ENCODE measurements around the gene AATK. TPM values are rescaled to one million over a fixed set of nuclear protein-coding genes. Genes with fewer than 3 reads are reported as not detected.

The AATK gene
- total and polyA plus RNA-seq, 9 of the 15 experiments (the other 6 are each of a cell fraction or from before 2014, with no cell fraction given): 0.11 to 0.55 (median 0.38) TPM; not detected in 5

GRCh38 chr17:81095383-81095762 is 70.6 kb downstream of the AATK start (continued):
- TF ChIP-seq RREB1 (CRISPR knock-in tag; IDR thresholded peaks at IDR 0.05) (0 out of 2 replicates have a peak, but pooled peaks have one; percentile 43), ZNF224 (CRISPR knock-in tag; IDR thresholded peaks at IDR 0.05) (no peak), HDGF (IDR thresholded peaks at IDR 0.05) (0 out of 2 replicates have a peak, but pooled peaks have one; percentile 69), NBN (IDR thresholded peaks at IDR 0.05; ENCODE audit: low read depth) (no peak), ZNF707 (CRISPR knock-in tag; conservative IDR thresholded peaks at IDR 0.05) (no peak), ZNF644 (tag; IDR thresholded peaks at IDR 0.05; ENCODE audit: low read depth) (no peak), SMAD2 (IDR thresholded peaks at IDR 0.05; ENCODE audit: low read depth, low read length) (no peak), NUFIP1 (IDR thresholded peaks at IDR 0.05; ENCODE audit: partially characterized antibody) (no peak), PHF20 (IDR thresholded peaks at IDR 0.05; ENCODE audit: partially characterized antibody) (no peak), BRF2 (IDR thresholded peaks at IDR 0.05; ENCODE audit: borderline replicate concordance, insufficient read depth, insufficient read length) (no peak), RFX5 (IDR thresholded peaks at IDR 0.05; ENCODE audit: low read depth, low read length) (no peak), RBBP5 (IDR thresholded peaks at IDR 0.05; ENCODE audit: borderline replicate concordance, insufficient read depth, low read length, poor library complexity, severe bottlenecking) (no peak), NFATC3 (IDR thresholded peaks at IDR 0.05) (no peak), USF1 (CRISPR knock-in tag; IDR thresholded peaks at IDR 0.05) (no peak), HINFP (tag; conservative IDR thresholded peaks at IDR 0.05; ENCODE audit: low read depth) (no peak), U2AF1 (optimal IDR thresholded peaks at IDR 0.05; ENCODE audit: low read depth, low read length) (no peak)
